Brain microvascular endothelial cell (primary cell): Measurements from ENCODE around the gene UBR7.

Experiments used
- DNase-seq: peaks from one replicate; pipeline ENCODE4 v3.0.0-alpha.2; 2020
- H3K27ac ChIP-seq: fragments of 250-450 bp; sonication (Bioruptor Pico); 2 replicates; pipeline ENCODE4 v1.5.1; 2020; ENCODE audit warnings: mild to moderate bottlenecking, moderate library complexity
- H3K27me3 ChIP-seq: fragments of 250-450 bp; sonication (Bioruptor Pico); replicated peaks from 2 replicates; pipeline ENCODE4 v1.5.1; 2020; ENCODE audit warnings: mild to moderate bottlenecking
- H3K36me3 ChIP-seq: fragments of 250-450 bp; sonication (Bioruptor Pico); replicated peaks from 2 replicates; pipeline ENCODE4 v1.5.1; 2020; ENCODE audit warnings: mild to moderate bottlenecking
- H3K4me3 ChIP-seq: 2 replicates; pipeline ENCODE4 v1.5.1; 2011; ENCODE audit warnings: low read depth, mild to moderate bottlenecking, control low read depth, low read length, moderate library complexity
- in situ Hi-C: cut with HindIII; loops from 2 replicates; pipeline ENCODE4 v1.10.0; 2017; ENCODE audit warnings: low sequenced_read_pairs, low pct_ligation_motif_present
- TF ChIP-seq, protein P1 (sequence below): IDR thresholded peaks from 2 replicates; pipeline ENCODE4 v1.5.1; 2011; ENCODE audit warnings: low read depth, mild to moderate bottlenecking, moderate library complexity, low read length, control low read depth, inconsistent platforms; ENCODE audit errors: missing control alignments

UBR7 gene

DNA sequence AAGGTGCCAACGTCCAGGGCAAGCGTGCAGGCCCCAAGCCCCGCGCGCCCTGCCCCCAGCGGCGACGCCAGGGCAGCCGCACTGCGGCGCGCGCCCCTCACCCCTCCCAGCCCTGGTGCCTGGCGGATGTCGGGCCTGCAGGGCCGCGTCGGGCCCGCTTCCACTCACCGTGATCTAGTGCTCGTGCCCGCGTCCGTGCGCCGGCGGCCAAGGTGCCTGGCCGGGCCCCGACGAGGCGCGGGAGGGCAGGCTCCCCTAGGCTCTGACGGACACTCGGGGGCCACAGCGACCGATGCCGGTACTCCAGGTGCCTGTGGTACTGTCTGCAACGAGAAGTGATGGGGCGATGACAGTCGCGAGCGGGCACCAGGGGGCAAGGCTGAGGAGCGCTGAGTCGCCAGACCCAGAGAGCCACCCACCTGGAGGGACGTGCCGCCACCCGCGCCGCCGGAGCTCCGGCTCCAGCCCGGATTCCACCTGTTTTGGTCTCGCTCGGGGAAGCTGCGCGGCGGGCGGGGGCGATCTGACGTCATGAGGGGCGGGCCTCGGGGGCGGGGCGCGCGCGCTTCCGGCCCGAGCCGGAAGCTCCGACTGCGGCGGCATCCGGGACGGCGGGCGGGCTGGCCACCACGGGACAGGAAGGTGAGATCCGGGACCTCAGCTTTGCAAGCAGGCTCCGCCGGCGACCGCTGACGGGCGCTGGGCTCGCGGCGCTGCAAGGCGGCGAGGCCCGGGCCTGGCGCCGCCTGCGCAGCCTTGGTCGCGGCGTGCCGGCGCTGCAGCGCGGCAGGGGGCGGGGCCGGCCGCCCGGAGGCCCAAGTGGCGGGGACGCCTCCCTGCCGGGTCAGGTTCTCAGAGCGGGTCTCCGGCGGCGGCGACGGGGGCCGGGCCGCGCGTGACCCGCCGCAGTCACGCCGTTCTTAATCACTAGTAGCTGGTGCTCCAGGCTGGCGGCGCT, 22.4 kb upstream of the UBR7 start, which contains the start of the genes LYSET and MOAP1:
LYSET (plus strand) TSS at position 927 of the 958 bp plus-strand sequence. CDS start 89 bp downstream, outside the sequence.
MOAP1 (minus strand) TSS at position 507 of the 958 bp plus-strand sequence. CDS start 655 bp downstream, outside the sequence.
- peak within 1 kb of the TSS; percentile 95 for H3K4me3 ChIP-seq
- peak; percentile 72 for DNase-seq
- in situ Hi-C loops: no loop called here

DNA sequence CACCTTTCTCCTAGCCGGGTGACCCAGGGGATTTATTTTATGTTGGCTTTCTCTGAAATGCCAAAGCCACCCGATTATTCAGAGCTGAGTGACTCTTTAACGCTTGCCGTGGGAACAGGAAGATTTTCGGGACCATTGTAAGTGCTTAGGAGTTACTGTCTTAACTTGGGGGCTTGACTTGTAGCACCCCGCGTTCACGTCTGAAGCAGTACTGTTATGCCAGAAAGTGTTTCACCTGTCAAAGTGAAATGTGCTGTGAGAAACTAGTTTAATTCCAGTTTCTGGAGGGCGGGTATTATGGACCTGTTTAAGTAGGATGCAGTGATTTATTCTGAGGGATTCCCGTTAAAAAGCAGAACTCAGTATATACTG, 21.7 kb upstream of the UBR7 start:
- Histone ChIP-seq H3K27ac (peak overlapping the region; percentile 69), H3K36me3 (no peaks in the 10 kb centered on the region), H3K4me3 (peak overlapping the region; percentile 95), H3K27me3 (no peaks in the 10 kb centered on the region)
- in situ Hi-C loops: no loop called here
- TF ChIP-seq, protein P1, sequence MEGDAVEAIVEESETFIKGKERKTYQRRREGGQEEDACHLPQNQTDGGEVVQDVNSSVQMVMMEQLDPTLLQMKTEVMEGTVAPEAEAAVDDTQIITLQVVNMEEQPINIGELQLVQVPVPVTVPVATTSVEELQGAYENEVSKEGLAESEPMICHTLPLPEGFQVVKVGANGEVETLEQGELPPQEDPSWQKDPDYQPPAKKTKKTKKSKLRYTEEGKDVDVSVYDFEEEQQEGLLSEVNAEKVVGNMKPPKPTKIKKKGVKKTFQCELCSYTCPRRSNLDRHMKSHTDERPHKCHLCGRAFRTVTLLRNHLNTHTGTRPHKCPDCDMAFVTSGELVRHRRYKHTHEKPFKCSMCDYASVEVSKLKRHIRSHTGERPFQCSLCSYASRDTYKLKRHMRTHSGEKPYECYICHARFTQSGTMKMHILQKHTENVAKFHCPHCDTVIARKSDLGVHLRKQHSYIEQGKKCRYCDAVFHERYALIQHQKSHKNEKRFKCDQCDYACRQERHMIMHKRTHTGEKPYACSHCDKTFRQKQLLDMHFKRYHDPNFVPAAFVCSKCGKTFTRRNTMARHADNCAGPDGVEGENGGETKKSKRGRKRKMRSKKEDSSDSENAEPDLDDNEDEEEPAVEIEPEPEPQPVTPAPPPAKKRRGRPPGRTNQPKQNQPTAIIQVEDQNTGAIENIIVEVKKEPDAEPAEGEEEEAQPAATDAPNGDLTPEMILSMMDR: no peak
- no peak for DNase-seq

More for the DNA sequence above, 22.4 kb upstream of the UBR7 start, which contains the start of the genes LYSET and MOAP1:
- peak within 1 kb of the TSS; percentile 69 for H3K27ac ChIP-seq
- no peaks in the 10 kb centered on the region for H3K36me3 ChIP-seq
- no peaks in the 10 kb centered on the region for H3K27me3 ChIP-seq
- TF ChIP-seq, protein P1: no peak

DNA sequence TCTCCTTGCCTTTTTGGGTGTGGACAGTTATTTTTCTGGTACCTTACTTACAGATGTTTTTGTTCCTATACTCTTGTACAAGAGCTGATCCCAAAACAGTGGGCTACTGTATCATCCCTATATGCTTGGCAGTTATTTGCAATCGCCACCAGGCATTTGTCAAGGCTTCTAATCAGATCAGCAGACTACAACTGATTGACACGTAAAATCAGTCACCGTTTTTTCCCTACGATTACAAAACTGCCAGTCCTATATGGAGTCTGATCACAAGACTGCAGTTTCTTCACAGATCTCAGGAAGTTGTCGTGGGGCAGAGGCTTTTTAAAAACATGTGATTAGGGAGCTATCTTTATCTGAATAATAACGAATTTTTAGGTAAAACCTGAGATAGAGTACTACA, 20.6 kb upstream of the UBR7 start:
- Histone ChIP-seq H3K27ac (no peak overlapping the region), H3K27me3 (no peaks in the 10 kb centered on the region), H3K36me3 (no peaks in the 10 kb centered on the region), H3K4me3 (no peak overlapping the region)
- DNase-seq: no peak
- TF ChIP-seq, protein P1: no peak
- in situ Hi-C loops: no loop called here

DNA sequence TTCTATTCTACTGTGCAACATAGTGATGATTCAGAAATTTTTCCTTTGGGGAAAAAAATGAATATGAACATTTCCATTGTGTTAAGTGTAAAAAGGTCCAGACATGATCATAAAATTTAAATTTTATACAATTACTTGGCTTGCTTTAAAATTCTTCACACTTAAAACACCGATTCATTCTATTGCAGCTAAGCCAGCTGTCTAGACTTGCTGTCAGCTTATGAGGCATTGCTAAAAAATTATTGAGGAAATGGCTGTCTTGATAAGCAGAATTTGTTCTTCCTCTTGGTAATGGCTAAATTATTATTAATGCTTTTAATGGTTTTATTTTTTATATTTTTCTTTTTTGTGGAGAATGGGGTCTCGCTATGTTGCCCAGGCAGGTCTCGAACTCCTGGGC, 20.1 kb upstream of the UBR7 start:
- in situ Hi-C loops: no loop called here
- no peaks in the 10 kb centered on the region for H3K27me3 ChIP-seq
- TF ChIP-seq, protein P1: no peak
- H3K4me3 ChIP-seq: no peak overlapping the region
- H3K36me3 ChIP-seq: no peaks in the 10 kb centered on the region
- H3K27ac ChIP-seq: no peak overlapping the region
- no peak for DNase-seq

DNA sequence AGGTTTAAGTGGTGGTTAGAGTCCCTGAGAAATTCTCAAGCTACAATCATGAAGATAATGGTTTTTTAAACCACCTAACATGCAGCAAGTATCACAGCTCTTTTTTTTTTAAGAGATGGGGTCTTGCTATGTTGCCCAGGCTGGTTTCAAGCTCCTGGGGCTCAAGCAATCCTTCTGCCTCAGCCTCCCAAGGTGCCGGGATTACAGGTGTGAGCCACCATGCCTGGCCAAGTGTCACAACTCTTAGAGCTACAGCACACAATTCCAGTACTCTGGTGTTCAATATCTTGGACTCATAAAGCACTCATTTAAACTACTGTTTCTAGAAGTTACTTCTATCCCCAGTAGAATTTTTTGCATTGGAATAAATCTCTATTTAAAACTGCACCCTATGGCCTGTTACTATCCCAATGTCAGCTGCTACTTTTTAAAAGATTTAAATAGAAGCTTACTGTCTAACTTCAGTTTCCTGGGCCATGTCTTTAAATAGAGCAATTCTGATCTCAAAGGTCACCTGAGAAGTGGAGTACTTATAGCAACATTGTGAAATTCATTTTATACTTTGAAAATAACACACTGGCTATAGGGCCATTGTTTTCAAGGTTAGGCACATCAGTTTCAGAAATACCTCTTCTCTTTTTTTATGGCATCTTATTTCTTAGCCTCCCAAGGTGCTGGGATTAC, 11.6 kb upstream of the UBR7 start:
- Histone ChIP-seq H3K36me3 (no peaks in the 10 kb centered on the region), H3K4me3 (no peak overlapping the region), H3K27ac (no peak overlapping the region), H3K27me3 (no peaks in the 10 kb centered on the region)
- TF ChIP-seq, protein P1: no peak
- DNase-seq: no peak
- in situ Hi-C loops: no loop called here
